Medulla oblongata (tissue), 1 donor: ENCODE results near the gene ACCS.
A peak's percentile ranks its signal among the peaks of the same experiment; 100 is the strongest.

Source experiments
- DNase-seq: peaks from one replicate; pipeline ENCODE4 v3.0.0-alpha.2; 2015; ENCODE audit errors: extremely low spot score

The ACCS gene

GRCh38 chr11:44065841-44066731, at the start of gene ACCS:
ACCS (plus strand) TSS chr11:44066270; CDS start chr11:44067628, 1,358 bp downstream.
- peak; percentile 92 for DNase-seq

- no peak for DNase-seq
Measured at GRCh38 chr11:44016546-44017442, 49.3 kb upstream of the ACCS start.

GRCh38 chr11:44017443-44018126, 48.5 kb upstream of the ACCS start:
- DNase-seq: no peak

- no peak for DNase-seq
Measured at GRCh38 chr11:44018127-44018521, 47.9 kb upstream of the ACCS start.

GRCh38 chr11:44018829-44019228, 47.2 kb upstream of the ACCS start:
- no peak for DNase-seq

GRCh38 chr11:44024977-44025376, 41.1 kb upstream of the ACCS start:
- DNase-seq: no peak

- no peak for DNase-seq
Measured at GRCh38 chr11:44025727-44026126, 40.3 kb upstream of the ACCS start.

GRCh38 chr11:44028401-44028800, 37.7 kb upstream of the ACCS start:
- DNase-seq: no peak

- no peak for DNase-seq
Measured at GRCh38 chr11:44028816-44029506, 37.1 kb upstream of the ACCS start.

- DNase-seq: no peak
Measured at GRCh38 chr11:44029507-44029845, 36.6 kb upstream of the ACCS start.

- peak; percentile 47 for DNase-seq
Measured at GRCh38 chr11:44029977-44030911, 35.8 kb upstream of the ACCS start.

- DNase-seq: no peak
Measured at GRCh38 chr11:44030996-44031395, 35.1 kb upstream of the ACCS start.

- DNase-seq: no peak
Measured at GRCh38 chr11:44031549-44031948, 34.5 kb upstream of the ACCS start.

GRCh38 chr11:44032299-44033085, 33.6 kb upstream of the ACCS start:
- peak; percentile 37 for DNase-seq

- DNase-seq: peak; percentile 92
Measured at GRCh38 chr11:44033411-44033850, 32.6 kb upstream of the ACCS start.

GRCh38 chr11:44033856-44034255, 32.2 kb upstream of the ACCS start:
- no peak for DNase-seq

- no peak for DNase-seq
Measured at GRCh38 chr11:44034639-44035038, 31.4 kb upstream of the ACCS start.

GRCh38 chr11:44036811-44037657, 29.0 kb upstream of the ACCS start:
- peak; percentile 93 for DNase-seq

- no peak for DNase-seq
Measured at GRCh38 chr11:44037658-44037998, 28.4 kb upstream of the ACCS start.
